ENCODE data around the gene PARD6A. TPM values are rescaled to one million over a fixed set of nuclear protein-coding genes. Genes with fewer than 3 reads are reported as not detected.
A peak's percentile ranks its signal among the peaks of the same experiment; 100 is the strongest.

The PARD6A gene
- total RNA-seq, 4 donors from 2014 or later, result 3.2 to 12.5 (median 4.6) TPM

DNA sequence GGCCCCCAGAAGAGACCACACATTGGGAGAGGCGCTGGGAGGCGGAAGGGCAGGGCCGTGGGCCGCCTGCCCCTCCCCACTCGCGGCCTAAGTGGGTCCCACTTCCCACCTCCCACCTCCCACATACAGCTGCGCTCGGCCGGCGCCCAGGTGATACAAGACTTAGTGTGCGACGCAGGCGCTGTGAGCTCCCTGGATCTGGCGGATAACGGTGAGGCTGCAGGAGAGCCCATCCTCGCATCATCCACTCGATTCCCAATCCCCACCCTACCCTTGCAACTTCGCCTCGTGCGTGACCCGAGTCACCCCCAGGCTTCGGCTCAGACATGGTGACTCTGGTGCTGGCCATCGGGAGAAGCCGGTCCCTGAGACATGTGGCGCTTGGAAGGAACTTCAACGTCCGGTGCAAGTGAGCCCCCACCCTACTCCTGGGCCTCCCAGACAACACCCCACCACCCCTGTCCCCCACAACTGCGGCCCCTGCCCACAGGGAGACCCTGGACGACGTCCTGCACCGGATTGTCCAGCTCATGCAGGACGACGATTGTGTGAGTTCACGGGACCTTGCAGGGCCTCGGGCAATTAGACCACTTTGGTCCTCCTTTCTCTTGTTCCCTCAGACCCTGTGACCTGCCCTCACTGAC lies 11.9 kb upstream of the PARD6A start:
- TF ChIP-seq, protein P1, sequence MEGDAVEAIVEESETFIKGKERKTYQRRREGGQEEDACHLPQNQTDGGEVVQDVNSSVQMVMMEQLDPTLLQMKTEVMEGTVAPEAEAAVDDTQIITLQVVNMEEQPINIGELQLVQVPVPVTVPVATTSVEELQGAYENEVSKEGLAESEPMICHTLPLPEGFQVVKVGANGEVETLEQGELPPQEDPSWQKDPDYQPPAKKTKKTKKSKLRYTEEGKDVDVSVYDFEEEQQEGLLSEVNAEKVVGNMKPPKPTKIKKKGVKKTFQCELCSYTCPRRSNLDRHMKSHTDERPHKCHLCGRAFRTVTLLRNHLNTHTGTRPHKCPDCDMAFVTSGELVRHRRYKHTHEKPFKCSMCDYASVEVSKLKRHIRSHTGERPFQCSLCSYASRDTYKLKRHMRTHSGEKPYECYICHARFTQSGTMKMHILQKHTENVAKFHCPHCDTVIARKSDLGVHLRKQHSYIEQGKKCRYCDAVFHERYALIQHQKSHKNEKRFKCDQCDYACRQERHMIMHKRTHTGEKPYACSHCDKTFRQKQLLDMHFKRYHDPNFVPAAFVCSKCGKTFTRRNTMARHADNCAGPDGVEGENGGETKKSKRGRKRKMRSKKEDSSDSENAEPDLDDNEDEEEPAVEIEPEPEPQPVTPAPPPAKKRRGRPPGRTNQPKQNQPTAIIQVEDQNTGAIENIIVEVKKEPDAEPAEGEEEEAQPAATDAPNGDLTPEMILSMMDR (IDR thresholded peaks at IDR 0.05), result no peak
- DNase-seq (ENCODE audit: low spot score) (no peak), ATAC-seq (ENCODE audit: low FRiP score) (no peak)

DNA sequence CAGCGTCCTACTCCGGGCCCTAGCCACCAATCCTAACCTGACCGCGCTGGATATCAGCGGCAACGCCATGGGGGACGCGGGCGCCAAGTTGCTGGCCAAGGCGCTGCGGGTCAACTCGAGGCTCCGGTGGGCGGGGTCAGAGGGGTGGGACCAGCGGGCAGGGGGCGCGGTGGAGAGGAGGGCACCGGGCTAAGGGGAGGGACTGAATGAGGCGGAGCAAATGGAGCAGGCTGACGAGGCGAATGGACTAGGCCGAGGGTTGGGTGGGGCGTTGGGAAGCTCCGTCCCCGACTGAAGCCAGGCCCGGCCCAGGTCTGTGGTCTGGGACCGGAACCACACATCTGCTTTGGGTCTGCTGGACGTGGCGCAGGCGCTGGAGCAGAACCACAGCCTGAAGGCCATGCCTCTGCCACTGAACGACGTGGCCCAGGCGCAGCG lies 11.2 kb upstream of the PARD6A start:
- DNase-seq (ENCODE audit: low spot score), result no peak
- ATAC-seq (ENCODE audit: low FRiP score), result peak; percentile 24
- TF ChIP-seq, protein P1 (IDR thresholded peaks at IDR 0.05), result no peak

DNA sequence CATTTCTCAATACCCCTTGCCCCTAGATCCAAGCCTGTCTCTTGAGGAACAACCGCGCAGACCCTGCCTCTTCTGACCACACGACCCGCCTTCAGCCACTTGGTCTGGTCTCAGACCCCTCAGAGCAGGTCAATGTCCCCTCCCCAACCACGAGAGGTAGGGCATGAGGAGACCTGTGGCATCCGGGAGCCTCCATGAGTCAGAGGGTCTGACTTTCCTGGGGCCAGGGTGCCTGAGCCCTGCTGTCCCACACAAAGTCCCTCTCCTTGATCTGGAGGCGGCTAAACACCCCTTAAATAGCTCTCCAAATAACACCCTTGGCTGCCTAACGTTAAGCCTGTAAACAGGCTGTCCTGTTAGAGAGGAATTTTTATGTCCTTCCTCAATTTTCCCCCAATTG lies 10.7 kb upstream of the PARD6A start:
- TF ChIP-seq, protein P1 (IDR thresholded peaks at IDR 0.05), result no peak
- ATAC-seq (ENCODE audit: low FRiP score) (no peak), DNase-seq (ENCODE audit: low spot score) (no peak)

DNA sequence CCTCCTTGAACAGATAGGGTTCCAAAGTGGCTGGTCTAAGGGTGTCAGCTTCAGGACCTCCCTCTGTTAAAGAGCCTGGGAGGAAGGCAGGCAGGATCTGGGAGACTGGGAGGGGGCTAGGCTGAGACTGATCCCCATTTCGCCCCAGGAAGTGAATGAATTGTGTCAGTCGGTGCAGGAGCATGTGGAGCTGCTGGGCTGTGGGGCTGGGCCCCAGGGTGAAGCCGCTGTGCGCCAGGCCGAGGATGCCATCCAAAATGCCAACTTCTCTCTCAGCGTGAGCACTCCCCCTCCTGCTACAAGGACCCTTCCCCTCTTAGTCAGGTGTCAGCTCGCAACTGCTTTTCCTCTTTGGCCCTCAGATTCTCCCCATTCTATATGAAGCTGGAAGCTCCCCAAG lies 9.7 kb upstream of the PARD6A start:
- TF ChIP-seq, protein P1 (IDR thresholded peaks at IDR 0.05), result no peak
- DNase-seq (ENCODE audit: low spot score), result no peak
- no peak for ATAC-seq (ENCODE audit: low FRiP score)

DNA sequence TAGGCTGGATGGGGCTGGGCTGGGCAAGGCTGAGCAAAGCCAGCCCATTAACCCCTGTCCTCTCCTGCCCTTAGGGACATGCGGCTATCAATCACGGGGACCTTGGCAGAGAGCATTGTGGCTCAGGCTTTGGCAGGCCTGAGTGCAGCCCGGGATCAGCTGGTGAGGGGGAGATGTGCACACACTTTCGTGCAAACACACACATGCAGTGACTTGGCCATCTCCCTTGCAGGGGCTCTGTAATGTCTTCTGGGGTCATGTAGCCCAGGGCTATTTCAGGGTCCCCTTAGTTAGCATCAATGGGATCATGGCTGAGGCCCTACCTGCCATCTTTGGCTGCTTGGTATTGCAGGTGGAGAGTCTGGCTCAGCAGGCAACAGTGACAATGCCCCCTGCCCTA lies 8.9 kb upstream of the PARD6A start:
- ATAC-seq (ENCODE audit: low FRiP score) (no peak), DNase-seq (ENCODE audit: low spot score) (no peak)

DNA sequence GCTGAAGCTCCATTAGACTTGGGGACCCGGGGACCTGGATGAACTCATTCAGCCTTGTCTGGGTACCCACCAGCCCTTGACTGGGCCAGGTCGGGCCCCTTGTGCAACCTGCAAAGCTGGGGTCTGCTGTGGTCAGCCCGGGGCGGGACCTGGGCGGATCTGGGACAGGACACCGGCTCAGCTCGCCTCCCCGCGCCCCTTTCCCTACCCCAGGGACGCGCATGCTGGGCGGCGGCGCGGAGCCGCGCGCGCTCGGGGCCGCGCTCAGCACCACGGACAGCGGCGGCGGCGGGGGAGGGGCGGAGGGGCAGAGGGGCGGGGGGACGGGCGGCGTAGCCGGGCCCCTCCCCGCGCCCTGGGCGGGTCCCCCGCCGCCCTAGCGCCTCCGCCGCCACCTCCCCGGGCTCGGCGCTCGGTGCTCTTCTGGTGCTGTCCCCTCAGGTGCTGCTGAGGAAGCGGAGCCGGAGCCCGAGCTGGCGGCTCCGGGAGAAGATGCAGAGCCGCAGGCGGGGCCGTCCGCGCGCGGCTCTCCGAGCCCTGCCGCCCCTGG lies 8.1 kb upstream of the PARD6A start:
- TF ChIP-seq, protein P1 (IDR thresholded peaks at IDR 0.05), result no peak
- DNase-seq (ENCODE audit: low spot score) (no peak), ATAC-seq (ENCODE audit: low FRiP score) (no peak)

More for the DNA sequence above, 8.9 kb upstream of the PARD6A start:
- TF ChIP-seq, protein P1 (IDR thresholded peaks at IDR 0.05), result no peak
